NCI-H2227 (cell line): ENCODE results near the gene GMPS.

ENCODE experiments used
- DNase-seq: peaks from one replicate; lab custom pipeline; 2025; ENCODE audit not compliant: unreplicated experiment; lab: John Stamatoyannopoulos, UW

The GMPS gene

DNA sequence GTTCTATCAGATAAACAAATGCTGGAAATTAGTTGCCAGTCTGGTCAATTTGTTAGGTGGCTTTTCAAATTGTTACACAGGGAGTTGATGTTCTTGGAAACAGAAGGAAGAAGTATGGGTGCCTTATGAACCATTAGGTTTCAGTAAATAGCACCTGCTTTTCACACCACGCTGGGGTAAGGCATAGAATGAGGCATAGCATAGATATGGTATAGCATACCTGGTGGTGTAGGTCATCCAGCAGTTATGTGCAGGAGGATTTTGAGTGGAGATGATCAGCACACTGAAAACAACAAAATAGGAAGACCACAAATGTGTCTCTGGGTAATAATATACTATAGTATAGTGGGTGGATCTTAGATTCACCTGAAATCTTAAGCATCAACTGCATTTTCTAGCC is 121.4 kb downstream of the GMPS start:
- no peak for DNase-seq
